Activated T-cell treated with anti-CD3 and anti-CD28 coated beads, Interleukin-2, amount 50 U/mL, for 4 hours (primary cell): ENCODE results near the gene ZC3H4. TPM values are rescaled to one million over a fixed set of nuclear protein-coding genes. Genes with fewer than 3 reads are reported as not detected.
A peak's percentile ranks its signal among the peaks of the same experiment; 100 is the strongest.

Experiments
- ATAC-seq, 2 donors: fragments of 200-7000 bp; cut with Tn5 transposase; one replicate each; pipeline ENCODE4 v1.10.0; 2021
- DNase-seq: peaks from one replicate; pipeline ENCODE4 v3.0.0-alpha.2; 2020
- H3K27me3 Mint-ChIP-seq: one replicate; pipeline ENCODE4 v1.8.0; 2021; ENCODE audit warnings: low read depth, mixed read lengths
- H3K36me3 Mint-ChIP-seq: one replicate; pipeline ENCODE4 v1.8.0; 2022; ENCODE audit warnings: mixed read lengths; ENCODE audit not compliant: insufficient read depth
- H3K4me1 Mint-ChIP-seq: one replicate; pipeline ENCODE4 v1.8.0; 2021; ENCODE audit warnings: low read depth, mixed read lengths
- H3K4me3 Mint-ChIP-seq: one replicate; pipeline ENCODE4 v1.8.0; 2021; ENCODE audit warnings: mild to moderate bottlenecking, moderate library complexity, mixed read lengths
- H3K9me3 Mint-ChIP-seq: one replicate; pipeline ENCODE4 v1.8.0; 2021; ENCODE audit warnings: mixed read lengths
- total RNA-seq, 3 donors: library from RNA; stranded (reverse); gene quantifications; one replicate each; pipeline ENCODE4 v1.2.1, GENCODE V29; 2021

The ZC3H4 gene
- total RNA-seq: 10 to 100 TPM; 77.7 to 91.6 (median 90.4) TPM

GRCh38 chr19:47112997-47113849 is at the start of gene ZC3H4:
TSS of gene ZC3H4 (minus strand) at chr19:47113776. CDS start at chr19:47112584, 1,192 bp downstream.
- peak; percentile 83 to 86 for ATAC-seq
- peaks cover 30% of the 10 kb centered on the region for H3K4me1 Mint-ChIP-seq

GRCh38 chr19:47161876-47162489 is 48.4 kb upstream of the ZC3H4 start:
- Mint-ChIP-seq H3K27me3 (no peaks in the 10 kb centered on the region), H3K4me1 (peaks cover 58% of the 10 kb centered on the region), H3K9me3 (no peaks in the 10 kb centered on the region), H3K36me3 (peaks cover 18% of the 10 kb centered on the region), H3K4me3 (no peak overlapping the region)
- ATAC-seq (no peak), DNase-seq (no peak)

More at GRCh38 chr19:47112997-47113849, at the start of gene ZC3H4:
- H3K4me3 Mint-ChIP-seq: peak within 1 kb of the TSS; percentile 95
- DNase-seq: peak; percentile 98
- H3K27me3 Mint-ChIP-seq: no peaks in the 10 kb centered on the region
- no peaks in the 10 kb centered on the region for H3K9me3 Mint-ChIP-seq
- peaks cover 18% of the 10 kb centered on the region for H3K36me3 Mint-ChIP-seq

GRCh38 chr19:47158879-47159503 is 45.4 kb upstream of the ZC3H4 start:
- peaks cover 24% of the 10 kb centered on the region for H3K36me3 Mint-ChIP-seq

GRCh38 chr19:47158367-47158791 is 44.8 kb upstream of the ZC3H4 start:
- peaks cover 60% of the 10 kb centered on the region for H3K4me1 Mint-ChIP-seq
- peaks cover 25% of the 10 kb centered on the region for H3K36me3 Mint-ChIP-seq
- no peaks in the 10 kb centered on the region for H3K27me3 Mint-ChIP-seq
- peak overlapping the region; percentile 64 for H3K4me3 Mint-ChIP-seq
- ATAC-seq: no peak
- no peaks in the 10 kb centered on the region for H3K9me3 Mint-ChIP-seq
- no peak for DNase-seq

More at GRCh38 chr19:47158879-47159503, 45.4 kb upstream of the ZC3H4 start:
- peak overlapping the region; percentile 64 for H3K4me3 Mint-ChIP-seq
- H3K27me3 Mint-ChIP-seq: no peaks in the 10 kb centered on the region
- peak; percentile 38 for DNase-seq
- peak; percentile 91 to 92 for ATAC-seq
- peaks cover 60% of the 10 kb centered on the region for H3K4me1 Mint-ChIP-seq
- no peaks in the 10 kb centered on the region for H3K9me3 Mint-ChIP-seq

- Mint-ChIP-seq H3K4me3 (peak overlapping the region; percentile 64), H3K9me3 (no peaks in the 10 kb centered on the region), H3K4me1 (peaks cover 60% of the 10 kb centered on the region), H3K36me3 (peaks cover 31% of the 10 kb centered on the region), H3K27me3 (no peaks in the 10 kb centered on the region)
- DNase-seq (peak; percentile 14), ATAC-seq (peak; percentile 15 to 16)
Measured at GRCh38 chr19:47157431-47158321, 44.1 kb upstream of the ZC3H4 start.

GRCh38 chr19:47156861-47157430 is 43.4 kb upstream of the ZC3H4 start:
- Mint-ChIP-seq H3K4me3 (peak overlapping the region; percentile 63), H3K4me1 (peaks cover 55% of the 10 kb centered on the region), H3K36me3 (peaks cover 35% of the 10 kb centered on the region), H3K27me3 (no peaks in the 10 kb centered on the region), H3K9me3 (no peaks in the 10 kb centered on the region)
- peak; percentile 15 to 25 for ATAC-seq
- DNase-seq: no peak

- H3K4me1 Mint-ChIP-seq: peaks cover 57% of the 10 kb centered on the region
- no peak overlapping the region for H3K4me3 Mint-ChIP-seq
- H3K27me3 Mint-ChIP-seq: no peaks in the 10 kb centered on the region
- H3K9me3 Mint-ChIP-seq: no peaks in the 10 kb centered on the region
- DNase-seq: no peak
- no peak for ATAC-seq
- H3K36me3 Mint-ChIP-seq: peaks cover 49% of the 10 kb centered on the region
Measured at GRCh38 chr19:47155148-47155547, 41.6 kb upstream of the ZC3H4 start.

GRCh38 chr19:47153266-47153665 is 39.7 kb upstream of the ZC3H4 start:
- Mint-ChIP-seq H3K9me3 (no peaks in the 10 kb centered on the region), H3K27me3 (no peaks in the 10 kb centered on the region), H3K36me3 (peaks cover 51% of the 10 kb centered on the region), H3K4me3 (no peak overlapping the region), H3K4me1 (peaks cover 53% of the 10 kb centered on the region)
- DNase-seq (no peak), ATAC-seq (no peak)

- no peaks in the 10 kb centered on the region for H3K27me3 Mint-ChIP-seq
- peaks cover 51% of the 10 kb centered on the region for H3K36me3 Mint-ChIP-seq
- no peak for DNase-seq
- H3K9me3 Mint-ChIP-seq: no peaks in the 10 kb centered on the region
- no peak for ATAC-seq
- no peak overlapping the region for H3K4me3 Mint-ChIP-seq
- peaks cover 52% of the 10 kb centered on the region for H3K4me1 Mint-ChIP-seq
Measured at GRCh38 chr19:47152632-47153031, 39.1 kb upstream of the ZC3H4 start.

GRCh38 chr19:47152205-47152604 is 38.6 kb upstream of the ZC3H4 start:
- no peaks in the 10 kb centered on the region for H3K9me3 Mint-ChIP-seq
- no peak for ATAC-seq
- H3K4me1 Mint-ChIP-seq: peaks cover 49% of the 10 kb centered on the region

GRCh38 chr19:47151627-47152026 is 38.1 kb upstream of the ZC3H4 start:
- Mint-ChIP-seq H3K9me3 (no peaks in the 10 kb centered on the region), H3K4me1 (peaks cover 48% of the 10 kb centered on the region), H3K36me3 (peaks cover 49% of the 10 kb centered on the region), H3K4me3 (no peak overlapping the region), H3K27me3 (no peaks in the 10 kb centered on the region)
- ATAC-seq (no peak), DNase-seq (no peak)

More at GRCh38 chr19:47152205-47152604, 38.6 kb upstream of the ZC3H4 start:
- DNase-seq: no peak
- Mint-ChIP-seq H3K4me3 (no peak overlapping the region), H3K27me3 (no peaks in the 10 kb centered on the region), H3K36me3 (peaks cover 51% of the 10 kb centered on the region)

GRCh38 chr19:47146920-47147319 is 33.3 kb upstream of the ZC3H4 start:
- H3K4me1 Mint-ChIP-seq: peaks cover 70% of the 10 kb centered on the region
- peak overlapping the region; percentile 61 for H3K4me3 Mint-ChIP-seq
- ATAC-seq (peak; percentile 76 to 78), DNase-seq (no peak)
- no peaks in the 10 kb centered on the region for H3K27me3 Mint-ChIP-seq
- H3K36me3 Mint-ChIP-seq: peaks cover 52% of the 10 kb centered on the region
- no peaks in the 10 kb centered on the region for H3K9me3 Mint-ChIP-seq

- ATAC-seq (peak; percentile 6 to 15), DNase-seq (no peak)
- Mint-ChIP-seq H3K4me3 (peak overlapping the region; percentile 17), H3K4me1 (peaks cover 72% of the 10 kb centered on the region), H3K9me3 (no peaks in the 10 kb centered on the region), H3K36me3 (peaks cover 48% of the 10 kb centered on the region), H3K27me3 (no peaks in the 10 kb centered on the region)
Measured at GRCh38 chr19:47145639-47146486, 32.3 kb upstream of the ZC3H4 start.
